HCT116 (cell line): ENCODE results near the gene EPRS1. TPM values are rescaled to one million over a fixed set of nuclear protein-coding genes. Genes with fewer than 3 reads are reported as not detected.

ENCODE experiments used
- ATAC-seq: fragments of 200-7000 bp; cut with Tn5 transposase; 2 replicates; pipeline ENCODE4 v1.9.1; 2020; ENCODE audit warnings: mild to moderate bottlenecking, moderate library complexity
- BruUV-seq: library from RNA; stranded (reverse); fragments of 400-500 nt; replicated peaks from 2 replicates; lab custom pipeline; 2021; lab: Mats Ljungman, UMichigan
- CTCF ChIA-PET: fragments of 300-600 bp; sonication (Branson Sonifier 250); formaldehyde crosslinking; loops from one replicate; lab custom pipeline; 2021; ENCODE audit warnings: antibody characterized with exemption; lab: Charles Lee
- POLR2A ChIA-PET: fragments of 300-600, 350-600 bp; sonication (Branson Sonifier 250); formaldehyde crosslinking; loops from one replicate; lab custom pipeline; 2021; ENCODE audit warnings: antibody characterized with exemption; lab: Charles Lee
- RAD21 ChIA-PET, 2 experiments: fragments of 300-600 bp; sonication (Branson Sonifier 250); formaldehyde crosslinking; loops; one replicate each; lab custom pipeline; 2023; ENCODE audit warnings: low total read pairs in 2 of 2; ENCODE audit not compliant: uncharacterized antibody in 2 of 2, unreplicated experiment in 2 of 2, low non-redundant PET in 1 of 2; lab: Charles Lee
- DNase-seq: peaks from one replicate; pipeline ENCODE4 v3.0.0-alpha.2; 2010; ENCODE audit warnings: low read depth, low spot score
- H2AFZ ChIP-seq: fragments of 200-600 bp; shearing (Covaris generic), sonication (generic); 2 replicates; pipeline ENCODE4 v1.6.1; 2017; ENCODE audit warnings: low read depth, mixed run types, mixed read lengths, antibody characterized with exemption, low read length; ENCODE audit not compliant: poor library complexity, severe bottlenecking
- H3K27ac ChIP-seq: 2 replicates; pipeline ENCODE4 v1.5.1; 2012; ENCODE audit warnings: low read depth, low read length
- H3K27me3 ChIP-seq: fragments of 200-600 bp; sonication (generic); 2 replicates; pipeline ENCODE4 v1.6.1; 2016; ENCODE audit warnings: mixed run types, low read length, mixed read lengths; ENCODE audit not compliant: insufficient read depth
- H3K36me3 ChIP-seq, 2 experiments: fragments of 200-500 bp in 1 of 2; fragments of 200-600 bp in 1 of 2; sonication (Bioruptor generic) in 1 of 2; sonication (generic) in 1 of 2; 2 replicates each; pipeline versions ENCODE4 v1.5.1 to v1.6.1; 2014 to 2016; ENCODE audit warnings: low read length in 2 of 2, inconsistent platforms in 1 of 2, mixed read lengths in 1 of 2, mixed run types in 1 of 2; ENCODE audit not compliant: insufficient read depth in 2 of 2, control insufficient read depth in 1 of 2
- H3K4me1 ChIP-seq, 2 experiments: fragments of 200-600 bp in 1 of 2; sonication (generic) in 1 of 2; 2 replicates each; pipeline versions ENCODE4 v1.5.1 to v1.6.1; 2012 to 2017; ENCODE audit warnings: low read length in 2 of 2, inconsistent platforms in 1 of 2, mild to moderate bottlenecking in 1 of 2, mixed read lengths in 1 of 2, mixed run types in 1 of 2, moderate library complexity in 1 of 2; ENCODE audit not compliant: insufficient read depth in 2 of 2, control insufficient read depth in 1 of 2
- H3K4me2 ChIP-seq: fragments of 200-600 bp; sonication (generic); 2 replicates; pipeline ENCODE4 v1.6.1; 2017; ENCODE audit warnings: mixed run types, low read length, mixed read lengths
- H3K4me3 ChIP-seq, 2 experiments: fragments of 200-600 bp in 1 of 2; sonication (generic) in 1 of 2; replicated peaks in 1 of 2; 2 replicates each; pipeline ENCODE4 v1.5.1; 2011 to 2016; ENCODE audit warnings: low read length in 2 of 2, control low read depth in 1 of 2, low read depth in 1 of 2, mild to moderate bottlenecking in 1 of 2, mixed read lengths in 1 of 2, mixed run types in 1 of 2
- H3K79me2 ChIP-seq: fragments of 200-600 bp; sonication (generic); 2 replicates; pipeline ENCODE4 v1.6.1; 2017; ENCODE audit warnings: mild to moderate bottlenecking, mixed run types, low read length, moderate library complexity, mixed read lengths; ENCODE audit not compliant: insufficient read depth
- H3K9ac ChIP-seq: fragments of 200-600 bp; sonication (generic); 2 replicates; pipeline ENCODE4 v1.6.1; 2016; ENCODE audit warnings: low read length, mixed read lengths
- H3K9me2 ChIP-seq: fragments of 200-600 bp; sonication (generic), shearing (Covaris generic); 2 replicates; pipeline ENCODE4 v1.6.1; 2017; ENCODE audit warnings: mixed run types, mild to moderate bottlenecking, moderate library complexity; ENCODE audit not compliant: insufficient read depth
- H3K9me3 ChIP-seq, 2 experiments: fragments of 200-500 bp in 1 of 2; fragments of 200-600 bp in 1 of 2; sonication (Bioruptor generic) in 1 of 2; sonication (generic) in 1 of 2; 2 replicates each; pipeline ENCODE4 v1.6.1; 2014 to 2017; ENCODE audit warnings: low read length in 2 of 2, mixed read lengths in 2 of 2, inconsistent platforms in 1 of 2, low read depth in 1 of 2, mild to moderate bottlenecking in 1 of 2, mixed run types in 1 of 2, moderate library complexity in 1 of 2; ENCODE audit not compliant: control insufficient read depth in 1 of 2, insufficient read depth in 1 of 2
- H4K20me1 ChIP-seq: fragments of 200-600 bp; sonication (generic), shearing (Covaris generic); 2 replicates; pipeline ENCODE4 v1.6.1; 2017; ENCODE audit warnings: mixed run types, mild to moderate bottlenecking, moderate library complexity; ENCODE audit not compliant: insufficient read depth
- CBX3 ChIP-seq: IDR thresholded peaks from 2 replicates; pipeline ENCODE4 v1.6.1; 2012; ENCODE audit warnings: low read depth
- CEBPB ChIP-seq: IDR thresholded peaks from 2 replicates; pipeline ENCODE4 v1.6.1; 2012; ENCODE audit warnings: low read depth
- EGR1 ChIP-seq: IDR thresholded peaks from 2 replicates; pipeline ENCODE4 v1.6.1; 2012; ENCODE audit warnings: low read depth
- EZH2 ChIP-seq: fragments of 200-600 bp; sonication (generic); IDR thresholded peaks from 2 replicates; pipeline ENCODE4 v1.6.1; 2017; ENCODE audit warnings: antibody characterized with exemption, mixed run types
- JUND ChIP-seq: IDR thresholded peaks from 2 replicates; pipeline ENCODE4 v1.6.1; 2012
- POLR2AphosphoS5 ChIP-seq: IDR thresholded peaks from 2 replicates; pipeline ENCODE4 v1.6.1; 2011; ENCODE audit warnings: mild to moderate bottlenecking, low read depth, low read length, moderate library complexity
- RAD21 ChIP-seq: IDR thresholded peaks from 2 replicates; pipeline ENCODE4 v1.6.1; 2012; ENCODE audit warnings: low read depth, mild to moderate bottlenecking
- SP1 ChIP-seq: IDR thresholded peaks from 2 replicates; pipeline ENCODE4 v1.6.1; 2012; ENCODE audit warnings: low read depth
- SRF ChIP-seq: IDR thresholded peaks from 2 replicates; pipeline ENCODE4 v1.6.1; 2012; ENCODE audit warnings: low read depth
- TCF7L2 ChIP-seq: IDR thresholded peaks from 2 replicates; pipeline ENCODE4 v1.7.0; 2011; ENCODE audit warnings: borderline replicate concordance, inconsistent platforms; ENCODE audit not compliant: insufficient read depth, insufficient read length; ENCODE audit errors: extremely low read depth
- ZBTB33 ChIP-seq: IDR thresholded peaks from 2 replicates; pipeline ENCODE4 v1.6.1; 2011; ENCODE audit warnings: mild to moderate bottlenecking, low read length, moderate library complexity; ENCODE audit not compliant: insufficient replicate concordance; ENCODE audit errors: extremely low read depth
- ZFX ChIP-seq: fragments of 450-650 bp; IDR thresholded peaks from 2 replicates; pipeline ENCODE4 v1.6.1; 2017
- intact Hi-C: fragments of 100-400 bp; cut with micrococcal nuclease; formaldehyde crosslinking; loops from 2 replicates; pipeline ENCODE4 v1.10.0; 2022
- total RNA-seq: library from RNA; stranded (reverse); gene quantifications from one replicate; pipeline ENCODE4 v1.2.1, GENCODE V29; 2021; ENCODE audit not compliant: unreplicated experiment
- TF ChIP-seq, protein P1 (sequence below): IDR thresholded peaks from 2 replicates; pipeline ENCODE4 v1.6.1; 2012
- TF ChIP-seq, protein P2 (sequence below), 3 experiments: fragments of 200-600 bp in 1 of 3; sonication (generic) in 1 of 3; IDR thresholded peaks in 2 of 3; conservative IDR thresholded peaks in 1 of 3; 2 replicates each; pipeline ENCODE4 v1.5.1; 2012 to 2017; ENCODE audit warnings: low read depth in 2 of 3, low read length in 2 of 3, antibody characterized with exemption in 1 of 3, borderline replicate concordance in 1 of 3, control low read depth in 1 of 3, mild to moderate bottlenecking in 1 of 3, mixed read lengths in 1 of 3, mixed run types in 1 of 3, moderate library complexity in 1 of 3; ENCODE audit not compliant: insufficient read depth in 1 of 3

The EPRS1 gene
- total RNA-seq, 1 experiment from 2014 or later = 188 TPM

DNA sequence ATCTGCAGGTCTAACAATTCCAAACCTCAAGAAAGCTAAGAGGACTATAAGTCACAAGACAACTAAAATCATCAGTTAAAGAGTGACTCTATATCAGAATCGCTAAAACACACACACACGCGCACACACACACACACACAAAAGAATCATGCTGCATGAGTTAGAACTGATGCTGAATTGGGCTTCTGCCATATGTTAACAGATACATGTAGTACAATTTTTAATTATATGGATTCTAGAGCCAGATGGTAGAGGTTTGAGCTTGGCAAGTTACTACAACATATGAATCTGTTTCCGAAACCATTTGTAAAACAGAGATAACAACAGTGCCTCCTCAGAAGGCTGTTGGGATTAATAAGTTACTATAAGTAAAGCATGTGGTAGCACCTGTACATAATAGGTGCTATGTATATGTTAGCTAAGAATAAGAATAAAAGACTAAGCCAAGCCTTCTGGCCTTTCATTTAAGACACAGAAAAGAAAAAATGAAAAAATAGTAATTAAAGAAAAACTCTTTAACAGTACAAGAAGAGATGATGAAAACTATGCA lies 17.9 kb downstream of the EPRS1 start:
- no peak overlapping the region for H2AFZ ChIP-seq
- no peak overlapping the region for H3K9ac ChIP-seq
- TF ChIP-seq SP1 (no peak), TCF7L2 (no peak), CBX3 (no peak), EZH2 (no peak), POLR2AphosphoS5 (no peak)
- TF ChIP-seq, protein P1, sequence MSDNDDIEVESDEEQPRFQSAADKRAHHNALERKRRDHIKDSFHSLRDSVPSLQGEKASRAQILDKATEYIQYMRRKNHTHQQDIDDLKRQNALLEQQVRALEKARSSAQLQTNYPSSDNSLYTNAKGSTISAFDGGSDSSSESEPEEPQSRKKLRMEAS = no peak
- TF ChIP-seq, protein P2, sequence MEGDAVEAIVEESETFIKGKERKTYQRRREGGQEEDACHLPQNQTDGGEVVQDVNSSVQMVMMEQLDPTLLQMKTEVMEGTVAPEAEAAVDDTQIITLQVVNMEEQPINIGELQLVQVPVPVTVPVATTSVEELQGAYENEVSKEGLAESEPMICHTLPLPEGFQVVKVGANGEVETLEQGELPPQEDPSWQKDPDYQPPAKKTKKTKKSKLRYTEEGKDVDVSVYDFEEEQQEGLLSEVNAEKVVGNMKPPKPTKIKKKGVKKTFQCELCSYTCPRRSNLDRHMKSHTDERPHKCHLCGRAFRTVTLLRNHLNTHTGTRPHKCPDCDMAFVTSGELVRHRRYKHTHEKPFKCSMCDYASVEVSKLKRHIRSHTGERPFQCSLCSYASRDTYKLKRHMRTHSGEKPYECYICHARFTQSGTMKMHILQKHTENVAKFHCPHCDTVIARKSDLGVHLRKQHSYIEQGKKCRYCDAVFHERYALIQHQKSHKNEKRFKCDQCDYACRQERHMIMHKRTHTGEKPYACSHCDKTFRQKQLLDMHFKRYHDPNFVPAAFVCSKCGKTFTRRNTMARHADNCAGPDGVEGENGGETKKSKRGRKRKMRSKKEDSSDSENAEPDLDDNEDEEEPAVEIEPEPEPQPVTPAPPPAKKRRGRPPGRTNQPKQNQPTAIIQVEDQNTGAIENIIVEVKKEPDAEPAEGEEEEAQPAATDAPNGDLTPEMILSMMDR (IDR thresholded peaks at IDR 0.05 in 2 of 3, conservative IDR thresholded peaks at IDR 0.05 in 1 of 3; ENCODE audit: borderline replicate concordance in 1 of 3, insufficient read depth in 1 of 3, low read depth in 2 of 3, low read length in 2 of 3) = no peak
- TF ChIP-seq, all 23 proteins: peak for 0
- Histone ChIP-seq H4K20me1 (no peaks in the 10 kb centered on the region), H3K36me3 (peaks cover 44 to 51% of the 10 kb centered on the region in 2 experiments; a peak in 3 of 4 replicates), H3K9me2 (no peaks in the 10 kb centered on the region), H3K27ac (no peak overlapping the region), H3K79me2 (peaks cover 12% of the 10 kb centered on the region), H3K4me3 (no peak overlapping the region), H3K4me1 (no peaks in the 10 kb centered on the region), H3K9me3 (no peaks in the 10 kb centered on the region), H3K27me3 (no peaks in the 10 kb centered on the region), H3K4me2 (no peak overlapping the region)
- ChIA-PET RAD21 (no interaction called here), POLR2A (no interaction called here), CTCF (no interaction called here)
- BruUV-seq = no TSS peak
- ATAC-seq (no peak), DNase-seq (no peak)
- intact Hi-C loops = no loop called here

DNA sequence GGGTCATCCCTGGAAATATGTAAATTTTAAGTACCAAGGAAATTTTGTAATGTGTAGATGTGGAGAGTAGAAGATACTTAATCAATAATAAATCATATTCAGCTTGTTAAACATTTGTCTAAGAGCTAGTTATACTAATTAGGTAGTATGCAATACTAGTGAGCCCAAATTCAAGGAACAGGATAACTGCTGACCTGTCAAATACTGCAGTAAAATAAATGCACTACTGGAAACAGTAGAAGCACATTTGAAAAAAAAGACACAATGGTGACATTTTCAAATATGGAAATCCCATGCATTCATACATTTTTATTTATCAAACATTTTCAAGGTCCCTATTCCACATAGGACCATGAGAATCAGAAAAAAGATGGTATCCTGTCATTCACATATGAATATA lies 27.2 kb downstream of the EPRS1 start:
- ChIA-PET RAD21 (no interaction called here), CTCF (no interaction called here), POLR2A (no interaction called here)
- no peaks in the 10 kb centered on the region for H3K4me1 ChIP-seq
- no peak overlapping the region for H3K4me2 ChIP-seq
- H2AFZ ChIP-seq = no peak overlapping the region
- DNase-seq = no peak
- no peak overlapping the region for H3K9ac ChIP-seq
- no peak overlapping the region for H3K4me3 ChIP-seq
- no peaks in the 10 kb centered on the region for H3K27me3 ChIP-seq
- intact Hi-C loops = no loop called here
- no peaks in the 10 kb centered on the region for H3K9me2 ChIP-seq
- 0 out of 2 replicates have a peak, but pooled peaks cover 4% of the 10 kb centered on the region for H3K79me2 ChIP-seq
- BruUV-seq = no TSS peak
- ATAC-seq = no peak
- no peaks in the 10 kb centered on the region for H4K20me1 ChIP-seq
- H3K36me3 ChIP-seq = peaks cover 17 to 30% of the 10 kb centered on the region in 2 experiments; a peak in 3 of 4 replicates
- H3K27ac ChIP-seq = no peak overlapping the region
- H3K9me3 ChIP-seq = no peaks in the 10 kb centered on the region
- TF ChIP-seq EGR1 (no peak), SRF (no peak), ZFX (no peak), CEBPB (no peak), JUND (no peak), TCF7L2 (no peak), ZBTB33 (no peak), RAD21 (no peak), POLR2AphosphoS5 (no peak)
- TF ChIP-seq, protein P2 (IDR thresholded peaks at IDR 0.05 in 2 of 3, conservative IDR thresholded peaks at IDR 0.05 in 1 of 3; ENCODE audit: borderline replicate concordance in 1 of 3, insufficient read depth in 1 of 3, low read depth in 2 of 3, low read length in 2 of 3) = no peak
